ENCODE results near the gene LIMS1. TPM values are rescaled to one million over a fixed set of nuclear protein-coding genes. Genes with fewer than 3 reads are reported as not detected.
A peak's percentile ranks its signal among the peaks of the same experiment; 100 is the strongest.
"Not testable (repeated sequence)": the region's sequence is repeated elsewhere in the genome, so short reads cannot be mapped to it uniquely, and the experiment has no call there.

Gene LIMS1, protein sequence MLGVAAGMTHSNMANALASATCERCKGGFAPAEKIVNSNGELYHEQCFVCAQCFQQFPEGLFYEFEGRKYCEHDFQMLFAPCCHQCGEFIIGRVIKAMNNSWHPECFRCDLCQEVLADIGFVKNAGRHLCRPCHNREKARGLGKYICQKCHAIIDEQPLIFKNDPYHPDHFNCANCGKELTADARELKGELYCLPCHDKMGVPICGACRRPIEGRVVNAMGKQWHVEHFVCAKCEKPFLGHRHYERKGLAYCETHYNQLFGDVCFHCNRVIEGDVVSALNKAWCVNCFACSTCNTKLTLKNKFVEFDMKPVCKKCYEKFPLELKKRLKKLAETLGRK
- polyA plus RNA-seq (2012; ENCODE audit: insufficient read depth, insufficient read length, low read depth): 52.2 TPM

DNA sequence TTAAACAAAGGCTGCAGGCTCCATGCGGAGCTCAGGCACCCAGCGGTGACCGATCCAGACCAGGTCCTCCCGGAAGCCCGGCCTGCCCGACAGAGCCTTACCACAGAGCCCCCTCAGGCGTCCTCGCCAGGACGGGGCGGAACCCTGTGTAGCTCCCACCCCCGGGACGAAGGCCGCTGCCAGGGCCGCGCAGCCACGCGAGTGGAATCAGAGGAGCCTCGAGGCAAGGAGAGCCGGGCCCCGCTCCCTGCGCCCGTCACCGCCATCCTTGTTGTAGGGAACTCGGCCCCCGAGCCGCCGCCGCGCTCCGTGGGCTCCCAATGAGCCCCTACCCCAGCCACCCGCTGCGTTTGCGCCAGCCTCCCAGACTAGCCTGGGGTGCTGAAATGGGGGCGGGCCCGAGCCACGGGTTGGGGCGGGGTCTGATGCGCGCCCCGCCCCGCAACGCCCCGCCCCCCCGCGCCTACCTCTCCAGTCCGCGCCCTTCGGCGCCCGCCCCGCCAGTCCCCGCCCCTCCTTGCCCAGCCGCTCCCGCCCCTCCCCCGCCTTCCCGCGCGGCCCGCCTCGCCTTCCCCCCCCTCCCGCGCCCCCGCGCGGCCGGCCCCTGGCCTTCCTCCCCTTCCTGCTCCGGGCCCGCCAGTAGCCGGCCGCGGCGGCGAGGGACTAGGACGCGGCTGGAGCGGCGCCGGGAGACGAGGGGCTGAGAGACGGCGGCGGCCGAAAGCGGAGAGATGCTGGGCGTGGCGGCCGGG lies at the start of gene LIMS1:
Gene LIMS1, plus strand, starts transcription at position 639 of the 752 bp plus-strand sequence. Its CDS starts 93 bp downstream, at position 732.
- Histone ChIP-seq H3K27me3 (no peaks in the 10 kb centered on the region), H3K9me3 (no peaks in the 10 kb centered on the region), H3K4me3 (ENCODE audit: low read depth, low read length) (peak within 1 kb of the TSS; percentile 79), H3K4me1 (no peaks in the 10 kb centered on the region), H3K36me3 (no peaks in the 10 kb centered on the region)
- DNase-seq: peak; percentile 90
- TF ChIP-seq, protein P1, sequence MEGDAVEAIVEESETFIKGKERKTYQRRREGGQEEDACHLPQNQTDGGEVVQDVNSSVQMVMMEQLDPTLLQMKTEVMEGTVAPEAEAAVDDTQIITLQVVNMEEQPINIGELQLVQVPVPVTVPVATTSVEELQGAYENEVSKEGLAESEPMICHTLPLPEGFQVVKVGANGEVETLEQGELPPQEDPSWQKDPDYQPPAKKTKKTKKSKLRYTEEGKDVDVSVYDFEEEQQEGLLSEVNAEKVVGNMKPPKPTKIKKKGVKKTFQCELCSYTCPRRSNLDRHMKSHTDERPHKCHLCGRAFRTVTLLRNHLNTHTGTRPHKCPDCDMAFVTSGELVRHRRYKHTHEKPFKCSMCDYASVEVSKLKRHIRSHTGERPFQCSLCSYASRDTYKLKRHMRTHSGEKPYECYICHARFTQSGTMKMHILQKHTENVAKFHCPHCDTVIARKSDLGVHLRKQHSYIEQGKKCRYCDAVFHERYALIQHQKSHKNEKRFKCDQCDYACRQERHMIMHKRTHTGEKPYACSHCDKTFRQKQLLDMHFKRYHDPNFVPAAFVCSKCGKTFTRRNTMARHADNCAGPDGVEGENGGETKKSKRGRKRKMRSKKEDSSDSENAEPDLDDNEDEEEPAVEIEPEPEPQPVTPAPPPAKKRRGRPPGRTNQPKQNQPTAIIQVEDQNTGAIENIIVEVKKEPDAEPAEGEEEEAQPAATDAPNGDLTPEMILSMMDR (IDR thresholded peaks at IDR 0.05; ENCODE audit: low read depth, low read length): no peak

DNA sequence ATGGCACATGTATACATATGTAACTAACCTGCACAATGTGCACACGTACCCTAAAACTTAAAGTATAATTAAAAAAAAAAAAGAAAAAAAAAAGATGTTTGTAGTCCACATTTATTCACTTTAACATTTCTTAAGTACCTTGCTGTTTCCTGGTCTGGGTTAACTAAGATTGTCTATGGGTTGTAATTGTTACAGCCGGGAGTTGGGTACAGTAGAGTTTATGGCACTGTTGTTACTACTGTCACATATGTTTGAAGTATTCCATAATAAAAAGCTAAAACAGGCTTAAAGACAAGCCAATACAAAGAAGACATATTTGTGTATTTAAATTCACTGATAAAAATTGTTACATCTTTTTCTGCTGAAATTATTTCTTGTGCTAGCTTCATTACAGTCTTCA lies 49.0 kb upstream of the LIMS1 start:
- H3K4me3 ChIP-seq (ENCODE audit: low read depth, low read length): no peak overlapping the region
- no peaks in the 10 kb centered on the region for H3K27me3 ChIP-seq
- H3K36me3 ChIP-seq: no peaks in the 10 kb centered on the region
- no peaks in the 10 kb centered on the region for H3K4me1 ChIP-seq
- H3K9me3 ChIP-seq: no peaks in the 10 kb centered on the region
- TF ChIP-seq, protein P1 (IDR thresholded peaks at IDR 0.05; ENCODE audit: low read depth, low read length): no peak
- DNase-seq: no peak

- H3K36me3 ChIP-seq: no peaks in the 10 kb centered on the region
- no peaks in the 10 kb centered on the region for H3K9me3 ChIP-seq
- no peaks in the 10 kb centered on the region for H3K27me3 ChIP-seq
- H3K4me1 ChIP-seq: no peaks in the 10 kb centered on the region
- TF ChIP-seq, protein P1 (IDR thresholded peaks at IDR 0.05; ENCODE audit: low read depth, low read length): no peak
- no peak for DNase-seq
- no peak overlapping the region for H3K4me3 ChIP-seq (ENCODE audit: low read depth, low read length)
Measured at GRCh38 chr2:108490506-108491122, 43.7 kb upstream of the LIMS1 start.

DNA sequence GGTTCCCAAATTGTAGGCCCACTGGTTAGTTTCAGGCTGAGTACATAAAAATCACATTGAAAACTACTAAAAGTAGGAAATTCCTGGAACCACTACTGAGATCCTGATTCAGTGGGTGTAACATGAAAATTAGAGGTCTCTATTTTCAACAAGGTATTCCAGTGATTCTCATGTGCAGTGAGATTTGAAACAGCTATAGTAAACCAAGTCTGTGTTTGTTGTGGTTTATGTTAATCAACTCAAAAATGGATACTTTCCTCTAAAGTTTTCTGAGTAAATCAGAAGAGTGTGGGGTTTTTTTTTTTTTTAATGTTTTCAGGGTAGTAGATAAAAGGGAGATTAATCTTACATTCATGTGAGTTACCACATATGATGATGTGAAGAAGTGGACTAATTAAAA lies 42.4 kb upstream of the LIMS1 start:
- H3K4me3 ChIP-seq (ENCODE audit: low read depth, low read length): no peak overlapping the region
- TF ChIP-seq, protein P1 (IDR thresholded peaks at IDR 0.05; ENCODE audit: low read depth, low read length): no peak
- H3K9me3 ChIP-seq: no peaks in the 10 kb centered on the region
- no peaks in the 10 kb centered on the region for H3K27me3 ChIP-seq
- H3K36me3 ChIP-seq: no peaks in the 10 kb centered on the region
- H3K4me1 ChIP-seq: no peaks in the 10 kb centered on the region
- no peak for DNase-seq

DNA sequence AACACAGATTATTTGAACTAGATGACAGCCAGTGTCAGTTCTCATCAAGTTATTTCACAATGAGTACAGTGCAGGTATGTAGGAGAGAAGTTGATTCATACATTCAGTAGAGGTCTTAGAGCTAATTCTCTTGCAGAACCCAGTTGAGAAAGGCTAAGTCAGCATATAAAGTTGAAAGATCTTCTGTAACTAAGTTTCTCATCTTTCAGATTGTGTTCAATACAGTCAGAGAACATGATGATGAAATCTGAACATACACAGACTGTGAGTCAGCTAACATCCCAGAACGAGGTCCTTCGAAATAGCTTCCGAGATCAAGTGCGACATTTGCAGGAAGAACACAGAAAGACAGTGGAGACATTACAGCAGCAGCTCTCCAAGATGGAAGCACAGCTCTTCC lies 41.9 kb upstream of the LIMS1 start:
- DNase-seq: no peak
- H3K4me3 ChIP-seq (ENCODE audit: low read depth, low read length): no peak overlapping the region
- no peaks in the 10 kb centered on the region for H3K27me3 ChIP-seq
- no peaks in the 10 kb centered on the region for H3K4me1 ChIP-seq
- TF ChIP-seq, protein P1 (IDR thresholded peaks at IDR 0.05; ENCODE audit: low read depth, low read length): no peak
- H3K36me3 ChIP-seq: no peaks in the 10 kb centered on the region
- H3K9me3 ChIP-seq: no peaks in the 10 kb centered on the region

GRCh38 chr2:108496167-108496566 lies 38.1 kb upstream of the LIMS1 start:
- DNase-seq: not testable (repeated sequence)

GRCh38 chr2:108507620-108508019 lies 26.6 kb upstream of the LIMS1 start:
- not testable (repeated sequence) for H3K36me3 ChIP-seq; H3K4me3 ChIP-seq (ENCODE audit: low read depth, low read length); H3K27me3 ChIP-seq; DNase-seq; H3K9me3 ChIP-seq; H3K4me1 ChIP-seq

More at GRCh38 chr2:108496167-108496566, 38.1 kb upstream of the LIMS1 start:
- H3K4me3 ChIP-seq (ENCODE audit: low read depth, low read length); H3K36me3 ChIP-seq; H3K4me1 ChIP-seq; H3K9me3 ChIP-seq; H3K27me3 ChIP-seq: not testable (repeated sequence)

DNA sequence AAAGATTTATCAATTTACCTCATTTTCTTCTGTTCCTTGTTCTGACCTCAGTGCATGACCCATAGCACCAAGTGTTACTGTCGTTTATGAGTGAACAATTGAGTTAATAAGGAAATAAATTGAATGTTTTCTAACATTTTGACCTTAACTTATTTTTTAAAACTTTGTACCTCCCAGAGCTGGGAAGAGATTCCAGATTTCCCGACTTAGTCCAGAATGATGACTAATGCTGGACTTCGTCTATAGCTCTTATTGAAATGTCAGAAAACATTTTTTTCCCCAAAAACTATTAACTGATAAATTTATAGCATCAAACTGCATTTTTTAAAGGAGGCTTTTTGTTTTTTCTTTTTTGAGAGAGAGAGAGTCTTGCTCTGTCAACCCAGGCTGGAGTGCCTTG lies 21.8 kb upstream of the LIMS1 start:
- not testable (repeated sequence) for H3K27me3 ChIP-seq; H3K4me1 ChIP-seq; H3K36me3 ChIP-seq; H3K4me3 ChIP-seq (ENCODE audit: low read depth, low read length); DNase-seq; H3K9me3 ChIP-seq

DNA sequence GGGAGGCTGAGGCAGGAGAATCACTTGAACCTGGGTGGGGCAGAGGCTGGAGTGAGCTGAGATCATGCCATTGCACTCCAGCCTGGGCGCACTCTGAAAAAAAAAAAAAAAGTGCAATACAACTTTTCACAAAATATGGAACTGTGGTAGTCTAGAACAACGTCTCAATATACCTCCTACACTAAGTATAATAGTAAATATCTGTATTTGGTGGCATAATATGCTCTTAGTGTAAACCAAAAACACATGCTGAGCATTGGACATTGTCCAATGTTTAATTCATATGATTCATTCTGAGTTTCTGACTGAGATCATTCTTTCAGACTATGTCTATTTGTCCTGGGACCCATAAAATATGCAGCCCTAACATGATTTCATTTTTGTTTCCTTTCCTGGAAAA lies 19.8 kb upstream of the LIMS1 start:
- H3K4me1 ChIP-seq; H3K4me3 ChIP-seq (ENCODE audit: low read depth, low read length); H3K36me3 ChIP-seq; H3K9me3 ChIP-seq; H3K27me3 ChIP-seq; DNase-seq: not testable (repeated sequence)

- not testable (repeated sequence) for H3K4me3 ChIP-seq (ENCODE audit: low read depth, low read length); H3K27me3 ChIP-seq; H3K4me1 ChIP-seq; DNase-seq; H3K36me3 ChIP-seq; H3K9me3 ChIP-seq
Measured at GRCh38 chr2:108524688-108525087, 9.6 kb upstream of the LIMS1 start.

All from BE2C (cell line).